HG03378 (cell line): Measurements from ENCODE around the gene MAPK4.
"Not testable (repeated sequence)": the region's sequence is repeated elsewhere in the genome, so short reads cannot be mapped to it uniquely, and the experiment has no call there.

Experiments
- ATAC-seq: cut with Tn5 transposase; IDR thresholded peaks from one replicate; pipeline ENCODE4 v1.9.1; 2021; ENCODE audit warnings: mild to moderate bottlenecking, moderate library complexity; ENCODE audit not compliant: unreplicated experiment

MAPK4 gene

DNA sequence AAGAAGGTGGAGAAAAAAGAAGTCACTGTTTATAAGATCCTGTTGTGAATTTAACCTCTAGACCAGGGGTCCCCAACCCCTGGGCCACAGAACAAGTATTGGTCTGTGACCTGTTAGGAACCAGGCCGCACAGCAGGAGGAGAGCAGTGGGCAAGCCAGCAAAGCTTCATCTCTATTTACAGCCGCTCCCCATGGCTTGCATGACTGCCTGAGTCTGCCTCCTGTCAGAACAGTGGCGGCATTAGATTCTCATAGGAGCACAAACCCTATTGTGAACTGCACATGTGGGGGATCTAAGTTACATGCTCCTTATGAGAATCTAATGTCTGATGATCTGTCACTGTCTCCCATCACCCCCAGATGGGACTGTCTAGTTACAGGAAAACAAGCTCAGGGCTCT, 13.3 kb downstream of the MAPK4 start:
- not testable (repeated sequence) for ATAC-seq

DNA sequence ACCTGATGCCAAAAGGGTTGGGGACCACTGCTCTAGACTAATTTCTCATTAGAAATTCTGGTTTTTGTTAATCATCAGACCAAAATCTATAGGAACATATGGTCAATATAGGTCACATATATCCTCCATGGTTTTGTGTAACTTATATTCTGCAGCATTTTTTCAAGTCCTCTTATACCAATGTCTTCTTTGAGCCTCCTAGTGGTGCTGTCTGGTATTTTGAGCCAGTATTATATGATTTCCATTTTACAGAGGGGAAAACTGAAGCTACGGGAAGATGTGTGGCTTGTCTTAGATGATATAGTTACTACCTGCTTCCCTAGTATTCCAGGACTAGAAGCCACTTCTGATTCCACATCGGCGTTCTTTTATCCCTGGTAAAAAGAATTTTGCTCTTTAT, 13.8 kb downstream of the MAPK4 start:
- ATAC-seq = no peak

DNA sequence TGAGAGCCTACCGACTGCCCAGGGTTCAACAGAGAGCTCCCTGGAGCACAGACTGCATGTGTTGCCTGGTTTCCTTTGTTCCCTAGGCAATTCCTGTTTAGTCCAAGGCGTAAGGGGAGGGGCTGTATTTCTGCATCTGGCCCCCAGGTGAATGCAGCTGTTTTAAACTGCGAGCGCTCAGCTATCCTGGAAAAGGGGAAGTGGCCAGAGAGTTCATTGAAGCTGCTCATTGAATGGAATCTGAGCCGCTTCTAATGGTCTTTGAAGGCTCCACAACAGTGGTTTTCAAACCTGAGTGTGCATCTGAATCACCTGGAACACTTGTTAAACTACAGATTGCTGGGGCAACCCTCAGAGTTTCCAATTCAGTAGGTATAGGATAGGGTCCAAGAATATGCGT, 18.1 kb downstream of the MAPK4 start:
- ATAC-seq = no peak

DNA sequence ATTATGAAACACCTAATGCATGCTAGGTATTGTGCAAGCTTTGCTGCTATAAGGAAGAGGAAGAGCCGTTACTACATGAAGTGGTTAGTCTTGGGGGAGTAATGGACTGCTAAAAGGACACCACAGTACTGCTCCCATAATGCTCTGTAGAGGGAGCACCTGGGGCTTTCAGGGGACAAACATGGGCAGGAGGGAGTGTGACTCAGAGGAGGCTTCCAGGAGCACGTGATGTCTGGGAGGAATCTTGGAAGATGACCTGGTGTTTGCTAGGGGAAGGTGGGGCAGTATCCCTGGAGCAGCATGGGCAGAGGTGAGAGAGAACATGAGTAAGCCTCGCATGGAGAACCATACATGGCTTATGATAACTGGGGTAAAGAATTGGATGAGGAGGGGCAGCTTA, 18.8 kb downstream of the MAPK4 start:
- ATAC-seq = no peak

DNA sequence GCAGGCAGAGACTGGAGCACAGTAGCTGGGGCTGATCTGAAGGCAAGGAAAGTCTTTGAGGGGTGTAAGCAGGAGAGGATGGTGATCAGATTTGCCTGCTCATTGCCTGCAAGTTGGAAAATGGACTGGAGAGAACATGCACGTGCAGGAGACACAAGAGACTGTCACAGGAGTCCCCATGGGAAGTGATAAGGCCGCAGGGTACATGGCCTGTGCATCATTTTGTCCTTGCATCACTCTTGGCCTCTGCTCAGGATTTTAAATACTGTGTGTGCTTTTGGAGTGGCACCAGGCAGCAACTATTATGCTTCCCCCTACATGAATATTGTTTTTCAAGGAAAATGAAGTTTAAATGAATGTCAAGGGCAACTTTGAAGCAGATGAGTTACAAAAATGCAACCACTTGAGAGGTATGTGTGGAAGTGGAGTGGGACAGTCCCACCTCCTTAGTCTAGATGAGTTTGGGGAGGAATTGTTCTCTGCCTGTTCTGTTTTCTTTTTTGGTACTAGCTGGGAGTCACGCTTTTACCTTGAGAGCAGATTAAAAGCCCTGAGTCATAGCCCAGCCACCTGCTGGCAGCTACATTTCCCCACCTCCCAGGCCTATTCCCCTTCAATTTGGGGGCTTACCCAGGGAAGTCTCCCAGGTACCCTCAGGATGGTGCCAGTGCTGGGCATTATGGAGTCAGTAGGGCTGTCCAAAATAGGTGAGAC, 19.3 kb downstream of the MAPK4 start:
- ATAC-seq = no peak

DNA sequence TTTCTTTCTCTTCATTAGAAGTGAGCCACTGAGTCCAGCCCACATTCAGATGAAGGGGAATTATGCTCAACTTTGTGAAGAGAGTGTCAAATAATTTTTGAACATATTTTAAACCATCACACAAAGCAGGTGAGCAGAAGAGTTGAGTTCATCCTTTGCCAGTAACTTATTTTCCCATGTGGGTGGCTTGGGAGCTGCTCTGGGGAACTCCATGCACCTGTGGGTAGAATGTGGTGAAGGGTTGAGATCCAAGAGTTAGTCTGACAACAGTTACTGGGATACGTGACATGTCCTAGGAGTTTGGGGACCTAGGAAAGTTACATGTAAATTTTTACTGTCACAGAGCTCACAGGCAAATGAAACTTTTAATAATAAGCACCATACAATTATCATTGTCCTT, 21.6 kb downstream of the MAPK4 start:
- no peak for ATAC-seq

DNA sequence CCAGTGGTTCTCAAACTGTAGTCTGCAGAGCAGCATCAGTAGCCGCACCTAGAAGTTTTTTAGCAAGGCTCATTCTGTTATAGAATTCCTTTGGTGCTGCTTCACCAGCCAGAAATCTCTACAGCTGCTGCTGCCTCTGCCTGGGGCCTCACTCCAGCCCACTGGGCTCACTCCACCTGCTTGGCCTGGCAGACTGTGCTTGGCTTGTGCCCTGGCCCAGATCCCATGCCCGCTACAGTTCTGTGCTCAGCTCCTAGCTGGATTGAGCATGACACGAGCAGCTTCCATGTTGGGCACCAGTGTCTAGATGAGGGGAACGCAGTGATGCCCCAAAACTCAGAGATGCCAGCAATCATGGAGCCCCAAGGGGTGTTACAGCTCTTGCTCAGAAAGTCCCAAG, 22.6 kb downstream of the MAPK4 start:
- no peak for ATAC-seq

DNA sequence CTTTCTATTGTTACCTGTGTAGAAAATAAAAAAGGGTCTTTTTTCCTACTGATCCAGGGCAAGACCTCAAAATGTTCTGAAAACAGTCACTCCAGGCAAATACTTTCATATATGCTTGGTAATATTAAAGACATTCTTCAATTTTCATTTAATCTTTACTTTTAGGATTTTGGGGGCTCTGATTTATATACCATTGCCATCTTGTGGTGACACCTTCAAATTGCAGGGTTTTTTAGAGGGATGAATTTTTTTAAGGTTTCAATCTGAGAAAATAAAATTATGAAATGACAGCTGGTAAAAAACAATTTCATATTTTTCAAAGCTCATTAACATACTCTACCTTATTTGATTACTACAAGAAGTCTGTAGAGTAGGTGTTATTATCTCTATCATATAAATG, 26.8 kb downstream of the MAPK4 start:
- ATAC-seq = no peak

DNA sequence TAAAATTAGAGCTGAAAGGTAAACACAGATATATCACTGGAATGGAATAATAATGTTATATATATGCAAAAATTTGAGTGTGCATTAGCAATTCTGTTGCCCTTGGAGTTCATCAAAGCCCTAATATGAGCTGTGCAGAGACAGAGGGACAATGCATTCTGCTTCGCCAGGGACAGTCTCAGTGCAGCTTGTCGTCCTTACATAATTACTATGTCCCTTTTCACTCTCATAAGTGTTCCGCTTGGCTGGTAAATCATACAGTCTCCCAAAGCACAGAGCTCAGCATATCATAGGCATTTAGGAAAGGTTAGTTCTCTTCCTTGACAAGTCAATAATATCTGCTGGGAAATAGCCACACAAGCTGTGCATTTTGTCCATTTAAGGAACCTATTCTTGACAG, 30.7 kb downstream of the MAPK4 start:
- ATAC-seq = no peak

DNA sequence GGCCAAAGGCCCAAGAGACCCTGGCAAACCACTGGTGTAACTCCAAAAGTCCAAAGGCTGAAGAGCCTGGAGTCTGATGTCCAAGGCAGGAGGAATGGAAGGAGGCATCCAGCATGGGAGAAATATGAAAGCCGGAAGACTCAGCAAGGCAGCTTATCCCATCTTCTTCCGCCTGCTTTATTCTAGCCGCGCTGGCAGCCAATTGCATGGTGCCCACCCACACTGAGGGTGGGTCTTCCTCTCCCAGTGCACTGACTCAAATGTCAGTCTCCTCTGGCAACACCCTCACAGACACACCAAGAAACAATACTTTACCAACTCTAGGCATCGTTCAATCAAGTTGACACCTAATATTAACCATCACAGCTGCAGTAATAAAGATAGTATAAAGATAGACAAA, 34.1 kb downstream of the MAPK4 start:
- no peak for ATAC-seq

DNA sequence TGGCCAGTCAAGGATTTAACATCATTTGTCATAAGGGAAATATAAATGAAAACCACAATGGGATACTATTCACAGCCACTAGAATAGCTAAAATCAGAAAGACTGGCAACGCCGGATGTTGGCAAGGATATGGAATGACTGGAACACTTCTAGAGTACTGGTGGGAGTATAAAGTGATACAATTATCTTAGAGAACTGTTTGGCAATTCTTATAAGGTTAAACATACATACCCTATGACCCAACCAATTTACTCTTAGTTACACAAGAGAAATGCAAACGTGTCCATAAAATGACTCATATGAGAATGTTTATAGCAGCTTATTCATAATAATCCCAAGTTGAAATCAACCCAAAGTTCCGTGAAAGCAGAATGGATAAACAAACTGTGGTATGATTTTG, 35.1 kb downstream of the MAPK4 start:
- no peak for ATAC-seq

DNA sequence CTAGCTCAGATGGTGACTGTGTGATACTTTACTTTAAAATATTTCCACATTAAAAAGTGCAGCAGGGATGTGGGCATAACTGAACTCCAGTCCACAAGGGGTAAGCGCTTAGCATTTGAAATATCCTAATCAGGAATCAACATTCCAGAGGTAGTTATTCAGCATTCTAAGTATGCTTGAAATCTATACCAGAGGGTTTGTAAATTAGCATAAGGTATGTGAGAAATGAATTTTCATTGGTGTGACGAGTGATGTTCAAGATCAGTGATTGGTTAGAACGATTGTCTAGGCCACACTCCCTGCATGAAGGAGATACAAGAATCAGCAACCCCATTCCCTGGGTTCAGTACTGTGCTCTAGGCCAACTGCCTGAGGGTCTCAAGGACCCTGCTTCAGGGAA, 42.6 kb downstream of the MAPK4 start:
- no peak for ATAC-seq

DNA sequence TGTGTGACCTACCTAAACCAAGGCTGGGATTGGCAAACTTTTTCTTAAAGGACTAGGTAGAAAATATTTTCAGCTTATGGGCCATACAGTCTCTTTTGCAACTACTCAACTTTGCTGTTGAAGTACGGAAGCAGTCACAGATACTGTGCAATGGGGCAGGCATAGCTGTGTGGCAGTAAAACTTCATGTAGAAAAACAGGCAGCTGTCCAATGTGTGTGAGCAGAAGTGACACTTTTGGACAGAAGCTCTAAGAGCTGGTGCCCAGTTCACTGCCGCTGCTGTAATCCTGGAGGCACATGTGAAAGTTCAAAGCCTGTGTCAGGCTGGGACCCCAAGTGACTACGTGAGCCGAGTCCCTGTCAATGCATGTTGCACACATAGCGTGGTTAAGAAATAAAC, 46.7 kb downstream of the MAPK4 start:
- ATAC-seq = no peak

DNA sequence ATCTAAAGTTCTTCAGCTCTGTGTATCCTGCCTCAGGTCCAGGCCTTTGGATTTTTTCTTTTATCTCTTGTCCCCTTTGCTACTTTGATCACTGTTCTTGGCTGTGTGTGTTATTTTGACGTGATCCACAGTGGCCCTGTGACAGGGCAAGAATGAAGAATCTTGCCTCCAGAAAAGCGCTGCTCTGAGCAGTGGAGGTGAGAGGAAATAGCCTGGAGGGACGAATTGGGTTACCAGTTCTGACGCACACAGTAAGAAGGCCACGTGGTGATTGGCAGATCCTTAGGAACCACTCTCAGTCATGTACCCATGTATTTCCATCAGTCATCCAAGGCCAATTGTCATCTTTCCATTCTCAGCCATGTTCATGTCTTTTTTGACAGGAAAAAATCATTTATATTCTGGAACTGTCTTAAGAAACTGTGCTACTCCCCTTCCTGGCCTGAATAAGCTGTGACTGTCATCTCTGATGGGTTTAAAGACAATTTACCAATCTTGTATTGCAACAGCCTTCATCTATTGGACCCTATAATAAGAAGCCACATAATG, 47.6 kb downstream of the MAPK4 start:
- ATAC-seq = no peak

DNA sequence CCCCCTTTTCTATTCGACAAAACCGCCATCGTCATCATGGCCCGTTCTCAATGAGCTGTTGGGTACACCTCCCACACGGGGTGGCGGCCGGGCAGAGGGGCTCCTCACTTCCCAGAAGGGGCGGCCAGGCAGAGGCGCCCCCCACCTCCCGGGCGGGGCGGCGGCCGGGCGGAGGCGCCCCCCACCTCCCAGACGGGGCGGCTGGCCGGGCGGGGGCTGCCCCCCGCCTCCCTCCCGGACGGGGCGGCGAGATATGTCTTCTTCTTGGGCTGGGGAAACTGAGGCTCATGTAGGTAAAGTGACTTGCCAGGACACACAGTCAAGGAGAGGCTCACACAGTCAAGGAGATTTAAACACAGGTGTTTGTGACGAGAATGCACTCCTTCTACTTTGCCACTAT, 49.3 kb downstream of the MAPK4 start:
- ATAC-seq = not testable (repeated sequence)

DNA sequence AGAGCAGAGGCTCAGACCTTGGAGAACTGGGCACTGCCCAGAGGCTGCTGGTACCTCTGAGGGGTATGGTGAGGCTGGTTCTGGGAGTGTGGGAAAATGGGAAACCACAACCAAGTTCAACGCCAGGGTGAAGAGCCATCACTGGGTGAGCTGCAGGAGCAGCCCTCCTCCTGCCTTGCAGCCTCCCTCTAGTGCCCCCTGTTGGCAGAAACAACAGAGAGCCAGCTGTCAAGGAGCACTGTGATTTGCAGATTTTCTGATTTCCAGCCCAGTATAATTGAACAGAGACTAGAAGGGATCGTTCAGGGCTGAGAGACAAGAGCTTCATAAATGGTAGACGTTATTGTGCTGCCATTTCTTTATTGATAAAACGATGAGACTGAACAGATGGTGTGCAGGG, 50.5 kb downstream of the MAPK4 start:
- ATAC-seq = no peak

DNA sequence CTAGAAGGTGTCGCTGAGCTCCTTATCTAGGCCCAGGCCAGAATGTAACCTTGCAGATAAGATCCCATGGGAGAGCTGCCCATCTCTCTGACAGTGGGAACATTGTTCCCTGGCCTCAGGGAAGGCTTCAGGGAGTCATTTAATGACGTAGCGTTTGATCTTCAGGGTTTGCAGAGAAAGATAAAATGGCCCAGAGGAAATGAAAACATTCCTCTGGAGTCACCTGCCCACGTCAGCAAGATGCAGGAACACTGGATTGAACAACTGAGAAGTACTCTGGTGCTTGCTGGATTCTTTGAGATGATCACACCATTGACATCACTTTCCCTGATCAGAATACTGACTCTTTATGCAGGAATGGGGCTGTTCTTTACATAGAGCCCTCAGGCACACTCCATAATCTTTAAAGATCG, 51.6 kb downstream of the MAPK4 start:
- no peak for ATAC-seq

DNA sequence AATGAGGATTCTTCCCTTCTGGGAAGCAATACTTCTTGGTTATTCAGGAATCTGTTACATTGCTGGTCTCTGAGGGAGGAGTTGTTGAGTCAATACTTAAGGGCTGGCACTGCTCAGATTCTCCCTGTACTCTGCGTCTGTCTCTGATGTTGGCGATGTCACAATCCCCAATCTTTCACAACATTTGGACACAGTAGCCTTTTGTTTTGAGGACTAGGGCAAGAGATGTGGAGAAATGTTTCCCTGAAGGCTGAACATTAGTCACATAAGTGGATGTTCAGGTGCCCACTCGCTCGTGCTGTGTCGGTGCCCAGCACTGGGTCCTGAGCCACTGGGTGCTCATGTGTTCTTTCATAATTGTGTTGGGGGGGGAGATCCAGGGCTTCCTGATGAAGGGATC, 55.0 kb downstream of the MAPK4 start:
- ATAC-seq = no peak

DNA sequence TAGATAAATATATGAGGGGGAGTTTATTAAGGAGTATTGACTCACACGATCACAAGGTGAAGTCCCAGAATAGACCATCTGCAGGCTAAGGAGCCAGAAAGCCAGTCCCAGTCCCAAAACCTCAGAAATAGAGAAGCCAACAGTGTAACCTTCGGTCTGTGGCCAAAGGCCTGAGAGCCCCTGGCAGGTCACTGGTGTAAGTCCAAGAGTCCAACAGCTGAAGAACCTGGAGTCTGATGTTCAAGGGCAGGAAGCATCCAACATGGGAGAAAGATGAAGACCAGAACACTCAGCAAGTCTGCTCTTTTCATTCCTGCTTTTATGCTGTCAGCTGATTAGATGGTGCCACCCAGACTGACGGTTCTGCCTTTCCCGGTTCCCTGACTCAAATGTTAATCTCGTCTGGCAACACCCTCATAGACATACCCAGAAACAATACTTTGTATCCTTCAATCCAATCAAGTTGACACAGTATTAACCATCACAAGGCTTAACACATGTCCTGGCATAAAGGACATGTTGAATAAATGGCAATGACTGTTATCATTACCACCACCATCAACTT, 56.7 kb downstream of the MAPK4 start:
- ATAC-seq = no peak

DNA sequence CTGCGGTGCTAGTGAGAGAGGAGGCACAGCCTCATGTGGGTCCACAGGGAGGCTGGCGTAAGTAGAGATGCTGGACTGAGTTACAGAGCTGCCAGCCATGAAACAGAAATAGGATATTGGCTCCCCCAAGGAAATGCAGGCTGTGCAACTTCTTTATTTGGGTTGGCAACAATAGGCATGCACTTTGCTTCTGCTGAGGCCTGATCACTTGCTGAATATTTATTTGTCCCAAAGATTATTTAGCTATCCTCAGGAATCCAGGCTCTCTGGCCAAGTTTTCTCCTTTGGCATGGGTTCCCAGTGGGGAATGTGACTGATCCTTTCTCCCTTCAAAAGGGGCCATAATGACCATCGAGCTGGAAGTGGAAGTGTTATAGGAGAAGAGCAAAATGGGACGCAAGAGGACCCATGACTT, 60.0 kb downstream of the MAPK4 start:
- no peak for ATAC-seq

DNA sequence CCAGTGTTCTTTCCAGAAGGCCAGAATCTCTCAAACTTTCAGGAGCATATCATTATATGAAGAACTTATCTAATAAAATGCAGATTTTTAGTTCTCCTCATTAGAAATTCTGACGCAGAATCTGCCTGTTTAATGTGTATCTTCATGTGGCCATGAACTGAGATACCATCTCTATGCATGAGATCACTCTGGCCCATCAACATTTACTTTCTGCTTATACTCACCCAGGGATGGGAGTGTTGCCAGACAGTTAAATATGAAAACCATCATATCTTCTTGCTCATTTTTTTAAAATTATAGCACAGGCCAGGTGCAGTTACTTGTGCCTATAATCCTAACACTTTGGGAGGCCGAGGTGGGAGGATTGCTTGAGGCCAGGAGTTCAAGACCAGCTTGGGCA, 60.4 kb downstream of the MAPK4 start:
- ATAC-seq = no peak

DNA sequence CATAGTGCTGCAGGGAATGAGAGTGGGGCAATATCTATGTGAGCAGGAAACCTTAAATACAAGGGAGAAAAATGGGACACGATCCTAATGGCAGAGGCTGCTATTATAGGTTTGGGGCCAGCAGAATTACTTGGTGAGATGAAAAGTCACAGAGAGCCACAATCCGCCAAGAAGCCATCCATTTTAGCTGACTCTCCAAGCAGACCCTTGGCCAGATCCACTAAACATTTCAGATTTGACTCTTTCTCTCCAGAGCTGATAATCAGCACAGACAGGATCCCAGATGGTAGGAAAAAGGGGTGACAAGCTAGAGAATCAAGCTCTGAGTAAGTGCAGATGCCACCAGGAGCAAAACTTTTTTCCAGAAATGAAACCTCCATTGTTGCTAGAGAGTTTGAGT, 61.5 kb downstream of the MAPK4 start:
- no peak for ATAC-seq

DNA sequence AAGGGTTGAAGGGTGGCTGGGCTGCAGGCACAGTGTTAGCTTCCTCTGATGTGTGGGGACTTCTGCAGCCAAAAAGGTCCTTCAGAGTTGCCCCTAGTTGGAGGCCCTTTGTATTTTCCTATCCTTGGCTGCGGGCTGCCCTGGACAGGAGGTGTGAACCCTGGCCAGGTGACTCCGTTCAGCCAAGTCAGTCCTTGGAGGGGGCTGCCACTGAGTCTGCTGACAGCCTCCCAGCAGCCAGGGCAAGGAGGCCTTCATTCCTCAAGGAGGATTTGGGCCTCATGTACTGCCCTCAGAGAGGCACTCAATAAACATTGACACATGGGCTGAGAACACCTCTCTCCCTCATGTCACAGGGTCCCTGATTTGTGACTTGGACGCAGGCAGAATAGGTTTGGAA, 62.4 kb downstream of the MAPK4 start:
- ATAC-seq = no peak
